GM12878 (cell line): ENCODE data around the gene HSF5. TPM values are rescaled to one million over a fixed set of nuclear protein-coding genes. Genes with fewer than 3 reads are reported as not detected.
A peak's percentile ranks its signal among the peaks of the same experiment; 100 is the strongest.

Experiments
- ATAC-seq: fragments of 200-7000 bp; cut with Tn5 transposase; 3 replicates; pipeline ENCODE4 v1.9.1; 2020; ENCODE audit warnings: mild to moderate bottlenecking, moderate library complexity
- BruUV-seq: library from RNA; stranded (reverse); fragments of 400-500 nt; replicated peaks from 2 replicates; lab custom pipeline; 2021; lab: Mats Ljungman, UMichigan
- CTCF ChIA-PET: fragments of 300-600 bp; sonication (Branson Sonifier 250); formaldehyde crosslinking; extraction: SDS; loops from one replicate; lab custom pipeline; 2021; ENCODE audit warnings: inconsistent platforms; lab: Yijun Ruan, JAX
- POLR2A ChIA-PET: fragments of 350-600 bp; formaldehyde crosslinking; extraction: SDS; loops from one replicate; lab custom pipeline; 2021; ENCODE audit warnings: inconsistent platforms; lab: Charles Lee
- RAD21 ChIA-PET: fragments of 300-600 bp; sonication (Branson Sonifier 250); formaldehyde crosslinking; loops from one replicate; lab custom pipeline; 2023; ENCODE audit warnings: antibody characterized with exemption; ENCODE audit not compliant: unreplicated experiment; lab: Charles Lee
- SMC1A ChIA-PET: fragments of 300-600 bp; sonication (Branson Sonifier 250); formaldehyde crosslinking; loops from one replicate; lab custom pipeline; 2023; ENCODE audit not compliant: unreplicated experiment, uncharacterized antibody; lab: Charles Lee
- DNase-seq: peaks from one replicate; pipeline ENCODE4 v3.0.0-alpha.2; 2011; ENCODE audit warnings: low read depth, low spot score
- FAIRE-seq: peaks from 3 replicates; lab custom pipeline; 2011; peaks lifted over from hg19 to GRCh38; lab: Jason Lieb, UNC
- H2AFZ ChIP-seq: 2 replicates; pipeline ENCODE4 v1.6.0; 2011; ENCODE audit warnings: low read depth, low read length, control low read depth; ENCODE audit not compliant: control insufficient read depth
- H3K27ac ChIP-seq: 2 replicates; pipeline ENCODE4 v1.5.1; 2011; ENCODE audit warnings: control low read depth; ENCODE audit not compliant: control insufficient read depth, insufficient read depth
- H3K27me3 ChIP-seq, 2 experiments: replicated peaks in 1 of 2; 2 replicates each; pipeline versions ENCODE4 v1.6.0 to v1.6.1; 2011; ENCODE audit warnings: low read length in 1 of 2; ENCODE audit not compliant: control insufficient read depth in 2 of 2, insufficient read depth in 2 of 2
- H3K36me3 ChIP-seq, 2 experiments: 2 replicates each; pipeline ENCODE4 v1.5.1; 2011; ENCODE audit warnings: low read length in 1 of 2; ENCODE audit not compliant: control insufficient read depth in 2 of 2, insufficient read depth in 2 of 2
- H3K4me1 ChIP-seq: 2 replicates; pipeline ENCODE4 v1.6.1; 2011; ENCODE audit warnings: mild to moderate bottlenecking, low read length, moderate library complexity, mixed read lengths; ENCODE audit not compliant: control insufficient read depth, insufficient read depth
- H3K4me2 ChIP-seq: 2 replicates; pipeline ENCODE4 v1.6.0; 2011; ENCODE audit warnings: control low read depth; ENCODE audit not compliant: control insufficient read depth, insufficient read depth
- H3K4me3 ChIP-seq: fragments of 200-600 bp; sonication (generic); 2 replicates; pipeline ENCODE4 v1.5.1; 2016
- H3K79me2 ChIP-seq: 2 replicates; pipeline ENCODE4 v1.6.0; 2011; ENCODE audit warnings: low read length; ENCODE audit not compliant: control insufficient read depth, insufficient read depth
- H3K9ac ChIP-seq: 2 replicates; pipeline ENCODE4 v1.8.0; 2011; ENCODE audit warnings: low read length, control low read depth, mixed read lengths; ENCODE audit not compliant: control insufficient read depth, insufficient read depth
- H3K9me3 ChIP-seq: replicated peaks from 3 replicates; pipeline ENCODE4 v1.5.1; 2011; ENCODE audit warnings: mild to moderate bottlenecking, low read length; ENCODE audit not compliant: control insufficient read depth, insufficient read depth
- H4K20me1 ChIP-seq: 2 replicates; pipeline ENCODE4 v1.6.0; 2011; ENCODE audit not compliant: control insufficient read depth, insufficient read depth
- EED ChIP-seq: sonication (generic); IDR thresholded peaks from 2 replicates; pipeline ENCODE4 v1.6.1; 2016; ENCODE audit warnings: antibody characterized with exemption, low read depth
- SIN3A ChIP-seq: IDR thresholded peaks from 2 replicates; pipeline ENCODE4 v1.6.1; 2012; ENCODE audit warnings: low read depth, low read length, improper control_type of control experiment
- SUZ12 ChIP-seq: fragments of 200-600 bp; sonication (generic); IDR thresholded peaks from one replicate; pipeline ENCODE4 v1.6.1; 2018; ENCODE audit warnings: antibody characterized with exemption, mild to moderate bottlenecking; ENCODE audit not compliant: unreplicated experiment
- TCF7 ChIP-seq: IDR thresholded peaks from 2 replicates; pipeline ENCODE4 v1.6.1; 2014; ENCODE audit warnings: antibody characterized with exemption, borderline replicate concordance
- ZBTB11 ChIP-seq: fragments of 450-650 bp; formaldehyde crosslinking; IDR thresholded peaks from 2 replicates; pipeline ENCODE4 v1.5.0; 2022; ENCODE audit warnings: mild to moderate bottlenecking, missing genetic modification characterization
- WGBS: methylation state at CpG from one replicate; pipeline ENCODE4 v1.1.6; 2016; ENCODE audit warnings: low lambda C conversion rate; ENCODE audit not compliant: insufficient replicate concordance, insufficient coverage; ENCODE audit errors: missing lambda C conversion rate; 5-methylcytosine and 5-hydroxymethylcytosine counted together
- in situ Hi-C: fragments of 300-500 bp; cut with MboI; formaldehyde crosslinking; loops from 9 replicates; pipeline ENCODE4 v1.14.3; 2018; ENCODE audit warnings: mixed read lengths
- intact Hi-C: fragments of 100-400 bp; cut with micrococcal nuclease; formaldehyde crosslinking; loops from one replicate; pipeline ENCODE4 v1.14.2; 2022; ENCODE audit not compliant: unreplicated experiment
- polyA plus RNA-seq, 11 experiments: library from polyadenylated mRNA; depleted of rRNA in 4 of 11; unstranded in 6 of 11; stranded (reverse) in 5 of 11; fragments of >200 nt; fragmentation: Nextera tagmentation in 4 of 11; fragmentation: Illumina TruSeq in 1 of 11; extraction: Ambion mirVana in 4 of 11; extraction: Trizol in 1 of 11; gene quantifications; 1 replicate in 1 of 11; 2 replicates in 10 of 11; pipeline versions ENCODE4 v1.2.1 to v1.2.3, GENCODE V29; 2011 to 2016; ENCODE audit warnings: inconsistent platforms in 2 of 11, missing spikeins in 2 of 11, low read depth in 1 of 11
- total RNA-seq, 4 experiments: library from RNA; depleted of rRNA in 3 of 4; stranded (reverse); fragments of >200 nt in 3 of 4; fragmentation: Illumina TruSeq in 1 of 4; extraction: Trizol in 1 of 4; gene quantifications; 2 replicates each; pipeline versions ENCODE4 v1.2.1 to v1.2.3, GENCODE V29; 2013 to 2021

Gene HSF5
- total and polyA plus RNA-seq, 10 of the 15 experiments (the other 5 are each of a cell fraction or from before 2014, with no cell fraction given) = 0.02 to 0.18 (median 0.06) TPM; not detected in 4

GRCh38 chr17:58379511-58379824 is 108.7 kb downstream of the HSF5 start (continued):
- TF ChIP-seq ZBTB11 (CRISPR knock-in tag) (no peak), SUZ12 (no peak)

- TF ChIP-seq TCF7 = peak; percentile 60; the same call in 1 of the 2 replicates
- TF ChIP-seq EED = 0 out of 2 replicates have a peak, but pooled peaks have one; percentile 22
- no peak for TF ChIP-seq SIN3A
- FAIRE-seq = no peak
- no peak overlapping the region for H3K4me2 ChIP-seq
- DNase-seq = no peak
- no peaks in the 10 kb centered on the region; a peak in 1 of 4 replicates for H3K36me3 ChIP-seq
- no peak overlapping the region for H3K9ac ChIP-seq
- CTCF ChIA-PET = interaction anchor here (0.7 to 2.9 kb wide), 5 partner anchors 9 to 130 kb away, joined by 3 to 17 read pairs (median 3); partner anchors contain the start of gene RNF43
- POLR2A ChIA-PET = interaction anchor here (0.8 to 5.9 kb wide), 5 partner anchors 9 to 33 kb away, joined by 3 to 29 read pairs (median 3); partner anchors contain the start of gene SUPT4H1
- BruUV-seq = no TSS peak
- H3K27ac ChIP-seq = no peak overlapping the region
- no peaks in the 10 kb centered on the region for H4K20me1 ChIP-seq
- SMC1A ChIA-PET = interaction anchor here (0.6 to 7.5 kb wide), 5 partner anchors 9 to 159 kb away, joined by 3 to 74 read pairs (median 4); partner anchors contain the start of gene RNF43
- in situ Hi-C loops = no loop called here
- WGBS = 48% methylated on average over 8 of the region's 8 CpGs
- no peak for ATAC-seq
- intact Hi-C loops = no loop called here
- RAD21 ChIA-PET = interaction anchor here (8.4 kb wide), 1 partner anchor 36 kb away, joined by 70 read pairs; the partner anchor contains the start of gene RNF43
- H3K27me3 ChIP-seq = no peaks in the 10 kb centered on the region
- no peak overlapping the region for H2AFZ ChIP-seq
- H3K4me1 ChIP-seq = peaks cover 19% of the 10 kb centered on the region
- H3K9me3 ChIP-seq = no peaks in the 10 kb centered on the region
- H3K79me2 ChIP-seq = peaks cover 2% of the 10 kb centered on the region; the same call in 1 of the 2 replicates
- H3K4me3 ChIP-seq = no peak overlapping the region
Observed at GRCh38 chr17:58378733-58379510, 109.3 kb downstream of the HSF5 start.
